OCI-LY3 (cell line): Measurements from ENCODE around the gene CASP12.
"Not testable (repeated sequence)": the region's sequence is repeated elsewhere in the genome, so short reads cannot be mapped to it uniquely, and the experiment has no call there.

Experiments
- H2AFZ ChIP-seq: fragments of 200-600, 300-600 bp; shearing (Covaris generic); 2 replicates; pipeline ENCODE4 v1.6.0; 2014; ENCODE audit warnings: antibody characterized with exemption, low read depth, low read length
- H3K27ac ChIP-seq: fragments of 200-600, 300-600 bp; sonication (generic); 2 replicates; pipeline ENCODE4 v1.5.1; 2014; ENCODE audit warnings: mild to moderate bottlenecking, low read length, moderate library complexity, mixed read lengths
- H3K27me3 ChIP-seq: fragments of 200-600, 300-600 bp; sonication (generic); 2 replicates; pipeline ENCODE4 v1.6.1; 2014; ENCODE audit warnings: low read depth, low read length, mixed read lengths
- H3K36me3 ChIP-seq: fragments of 200-600, 300-600 bp; sonication (generic); replicated peaks from 2 replicates; pipeline ENCODE3; 2014; ENCODE audit warnings: low read depth, low read length, mixed read lengths
- H3K4me1 ChIP-seq: fragments of 300-600, 200-600 bp; sonication (generic); 2 replicates; pipeline ENCODE4 v1.6.1; 2014; ENCODE audit warnings: low read length, mixed read lengths
- H3K4me2 ChIP-seq: fragments of 200-600, 300-600 bp; sonication (generic); 2 replicates; pipeline ENCODE4 v1.6.1; 2014; ENCODE audit warnings: low read length, mixed read lengths
- H3K4me3 ChIP-seq: fragments of 300-600, 200-600 bp; sonication (generic); 2 replicates; pipeline ENCODE4 v1.5.1; 2014; ENCODE audit warnings: antibody characterized with exemption, mild to moderate bottlenecking, low read length, moderate library complexity
- H3K79me2 ChIP-seq: fragments of 300-600, 200-600 bp; shearing (Covaris generic); 2 replicates; pipeline ENCODE4 v1.6.1; 2014; ENCODE audit warnings: mild to moderate bottlenecking, low read length, mixed read lengths
- H3K9ac ChIP-seq: fragments of 300-600, 200-600 bp; shearing (Covaris generic); 2 replicates; pipeline ENCODE4 v1.6.0; 2014; ENCODE audit warnings: mild to moderate bottlenecking, low read length, moderate library complexity
- H3K9me3 ChIP-seq: fragments of 200-600, 300-600 bp; shearing (Covaris generic); 2 replicates; pipeline ENCODE4 v1.6.1; 2014; ENCODE audit warnings: low read length, mixed read lengths; ENCODE audit not compliant: insufficient read depth
- H4K20me1 ChIP-seq: fragments of 200-600, 300-600 bp; sonication (generic); 2 replicates; pipeline ENCODE4 v1.6.1; 2016; ENCODE audit warnings: low read length, mixed read lengths; ENCODE audit not compliant: insufficient read depth
- EZH2phosphoT487 ChIP-seq: fragments of 200-600 bp; shearing (Covaris generic); IDR thresholded peaks from 2 replicates; pipeline ENCODE4 v1.6.1; 2018; ENCODE audit warnings: antibody characterized with exemption, mixed run types, low read depth
- TF ChIP-seq, protein P1 (sequence below): fragments of 200-600, 300-600 bp; sonication (generic); IDR thresholded peaks from 2 replicates; pipeline ENCODE4 v1.5.1; 2014; ENCODE audit warnings: antibody characterized with exemption, low read length, low read depth

CASP12 gene

DNA sequence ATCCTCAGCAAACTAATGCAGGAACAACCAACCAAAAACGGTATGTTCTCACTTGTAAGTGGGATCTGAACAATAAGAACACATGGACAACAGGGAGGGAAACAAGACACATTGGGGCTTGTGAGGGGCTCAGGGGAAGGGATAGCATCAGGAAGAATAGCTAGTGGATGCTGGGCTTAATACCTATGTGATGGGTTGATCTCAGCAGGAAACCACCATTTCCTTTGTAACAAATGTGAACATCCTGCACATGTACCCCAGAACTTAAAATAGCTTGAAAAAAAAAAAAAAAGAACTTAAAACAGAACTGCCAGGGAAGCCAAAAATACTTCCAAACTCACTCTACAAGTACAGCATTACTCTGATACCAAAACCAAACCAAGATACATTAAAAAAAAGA, 36.3 kb upstream of the CASP12 start:
- H3K4me3 ChIP-seq, result no peak overlapping the region
- no peak overlapping the region for H3K27ac ChIP-seq
- no peaks in the 10 kb centered on the region for H3K36me3 ChIP-seq
- H3K27me3 ChIP-seq, result no peaks in the 10 kb centered on the region
- H3K4me2 ChIP-seq, result no peak overlapping the region
- H3K79me2 ChIP-seq, result no peaks in the 10 kb centered on the region
- no peaks in the 10 kb centered on the region for H3K4me1 ChIP-seq
- H3K9me3 ChIP-seq, result no peaks in the 10 kb centered on the region
- H3K9ac ChIP-seq, result no peak overlapping the region
- no peaks in the 10 kb centered on the region for H4K20me1 ChIP-seq
- no peak overlapping the region for H2AFZ ChIP-seq
- no peak for TF ChIP-seq EZH2phosphoT487
- TF ChIP-seq, protein P1, sequence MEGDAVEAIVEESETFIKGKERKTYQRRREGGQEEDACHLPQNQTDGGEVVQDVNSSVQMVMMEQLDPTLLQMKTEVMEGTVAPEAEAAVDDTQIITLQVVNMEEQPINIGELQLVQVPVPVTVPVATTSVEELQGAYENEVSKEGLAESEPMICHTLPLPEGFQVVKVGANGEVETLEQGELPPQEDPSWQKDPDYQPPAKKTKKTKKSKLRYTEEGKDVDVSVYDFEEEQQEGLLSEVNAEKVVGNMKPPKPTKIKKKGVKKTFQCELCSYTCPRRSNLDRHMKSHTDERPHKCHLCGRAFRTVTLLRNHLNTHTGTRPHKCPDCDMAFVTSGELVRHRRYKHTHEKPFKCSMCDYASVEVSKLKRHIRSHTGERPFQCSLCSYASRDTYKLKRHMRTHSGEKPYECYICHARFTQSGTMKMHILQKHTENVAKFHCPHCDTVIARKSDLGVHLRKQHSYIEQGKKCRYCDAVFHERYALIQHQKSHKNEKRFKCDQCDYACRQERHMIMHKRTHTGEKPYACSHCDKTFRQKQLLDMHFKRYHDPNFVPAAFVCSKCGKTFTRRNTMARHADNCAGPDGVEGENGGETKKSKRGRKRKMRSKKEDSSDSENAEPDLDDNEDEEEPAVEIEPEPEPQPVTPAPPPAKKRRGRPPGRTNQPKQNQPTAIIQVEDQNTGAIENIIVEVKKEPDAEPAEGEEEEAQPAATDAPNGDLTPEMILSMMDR, result no peak

DNA sequence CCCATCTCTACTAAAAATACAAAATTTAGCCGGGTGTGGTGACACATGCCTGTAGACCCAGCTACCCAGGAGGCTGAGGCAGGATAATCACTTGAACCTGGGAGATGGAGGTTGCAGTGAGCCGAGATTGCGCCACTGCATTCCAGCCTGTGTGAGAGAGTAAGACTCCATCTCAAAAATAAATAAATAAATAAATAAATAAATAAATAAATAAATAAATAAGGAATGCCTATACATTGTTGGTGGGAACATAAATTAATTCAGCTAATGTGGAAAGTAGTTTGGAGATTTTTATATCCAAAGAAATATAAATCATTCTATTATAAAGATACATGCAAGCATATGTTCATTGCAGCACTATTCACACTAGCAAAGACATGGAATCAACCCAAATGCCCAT, 35.8 kb upstream of the CASP12 start:
- H3K27me3 ChIP-seq, H3K4me1 ChIP-seq, H3K9me3 ChIP-seq, H3K27ac ChIP-seq, H3K9ac ChIP-seq, H4K20me1 ChIP-seq, H2AFZ ChIP-seq, H3K36me3 ChIP-seq, H3K4me2 ChIP-seq, H3K79me2 ChIP-seq, H3K4me3 ChIP-seq: not testable (repeated sequence)

DNA sequence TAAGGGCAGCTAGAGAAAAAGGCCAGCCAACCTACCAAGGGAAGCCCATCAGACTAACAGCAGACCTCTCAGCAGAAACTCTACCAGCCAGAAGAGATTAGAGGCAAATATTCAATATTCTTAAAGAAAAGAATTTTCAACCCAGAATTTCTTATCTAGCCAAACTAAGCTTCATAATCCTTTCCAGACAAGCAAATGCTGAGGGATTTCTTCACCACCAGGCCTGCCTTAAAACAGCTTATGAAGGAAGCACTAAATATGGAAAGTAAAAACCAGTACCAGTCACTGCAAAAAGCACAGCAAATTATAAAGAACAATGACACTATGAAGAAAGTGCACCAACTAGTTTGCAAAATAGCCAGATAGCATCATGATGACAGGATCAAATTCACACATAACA, 30.6 kb upstream of the CASP12 start:
- H3K79me2 ChIP-seq, result no peaks in the 10 kb centered on the region
- no peaks in the 10 kb centered on the region for H3K36me3 ChIP-seq
- H3K27me3 ChIP-seq, result no peaks in the 10 kb centered on the region
- H3K4me3 ChIP-seq, result no peak overlapping the region
- H3K4me1 ChIP-seq, result no peaks in the 10 kb centered on the region
- no peaks in the 10 kb centered on the region for H4K20me1 ChIP-seq
- H2AFZ ChIP-seq, result no peak overlapping the region
- no peak for TF ChIP-seq EZH2phosphoT487
- TF ChIP-seq, protein P1, result no peak
- no peaks in the 10 kb centered on the region for H3K9me3 ChIP-seq
- no peak overlapping the region for H3K4me2 ChIP-seq
- no peak overlapping the region for H3K9ac ChIP-seq
- no peak overlapping the region for H3K27ac ChIP-seq

DNA sequence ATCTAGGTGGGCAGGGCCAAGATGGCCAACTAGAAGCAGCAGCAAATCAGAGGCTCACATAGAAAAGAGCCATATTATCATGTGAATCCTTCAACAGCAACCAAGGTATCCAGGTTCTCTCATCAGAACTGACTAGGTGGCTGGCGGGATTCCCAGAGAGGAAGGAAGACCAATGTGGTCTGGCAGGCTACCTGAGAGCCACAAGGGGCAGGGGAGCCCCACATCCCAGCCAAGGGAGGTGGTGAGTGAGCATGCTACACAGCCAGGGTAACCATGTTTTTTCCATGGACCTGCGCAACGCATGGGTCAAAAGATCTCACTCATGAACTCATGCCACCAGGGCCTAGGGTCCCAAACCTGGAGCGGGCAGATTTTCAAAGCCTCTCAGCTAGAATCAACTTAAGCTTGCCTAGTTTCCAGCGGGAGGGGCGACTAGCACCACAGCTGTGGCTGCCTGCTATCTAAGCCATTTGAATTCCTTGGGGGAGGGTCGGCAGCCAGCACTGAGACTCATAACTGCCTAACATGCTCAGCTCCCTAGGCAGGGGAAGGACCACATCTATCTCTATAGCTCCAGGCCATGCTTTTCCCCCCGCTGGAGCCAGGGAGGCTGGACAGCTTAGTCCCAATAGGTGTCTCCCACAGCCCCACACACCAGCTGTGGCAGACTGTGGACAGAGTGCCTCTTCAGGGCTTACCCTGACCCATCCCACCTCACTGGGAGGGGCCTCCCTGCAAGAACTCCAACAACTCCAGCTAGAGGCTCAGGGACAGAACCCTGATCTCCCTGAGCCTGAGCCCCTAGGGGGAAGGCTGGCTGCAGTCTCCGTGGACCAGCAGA, 28.7 kb upstream of the CASP12 start:
- Histone ChIP-seq H3K27me3 (no peaks in the 10 kb centered on the region), H2AFZ (no peak overlapping the region), H3K4me2 (no peak overlapping the region), H4K20me1 (no peaks in the 10 kb centered on the region), H3K27ac (no peak overlapping the region), H3K79me2 (no peaks in the 10 kb centered on the region), H3K36me3 (no peaks in the 10 kb centered on the region), H3K4me1 (no peaks in the 10 kb centered on the region), H3K4me3 (no peak overlapping the region), H3K9ac (no peak overlapping the region), H3K9me3 (no peaks in the 10 kb centered on the region)
- TF ChIP-seq, protein P1, result no peak
- no peak for TF ChIP-seq EZH2phosphoT487
